ENCODE results near the gene FSD1.
A peak's percentile ranks its signal among the peaks of the same experiment; 100 is the strongest.

Gene FSD1

GRCh38 chr19:4366666-4367335, 62.4 kb downstream of the FSD1 start:
- DNase-seq = no peak

GRCh38 chr19:4367336-4367723, 62.9 kb downstream of the FSD1 start:
- no peak for DNase-seq

- no peak for DNase-seq
Observed at GRCh38 chr19:4367781-4368127, 63.4 kb downstream of the FSD1 start.

GRCh38 chr19:4368128-4368820, 63.9 kb downstream of the FSD1 start:
- no peak for DNase-seq

- DNase-seq = peak; percentile 53 to 73 (median 66)
Observed at GRCh38 chr19:4369109-4369887, 64.9 kb downstream of the FSD1 start.

GRCh38 chr19:4369888-4370260, 65.5 kb downstream of the FSD1 start:
- DNase-seq = peak; percentile 24 to 69 (median 55)

GRCh38 chr19:4370418-4371041, 66.1 kb downstream of the FSD1 start:
- no peak for DNase-seq

- DNase-seq = no peak
Observed at GRCh38 chr19:4371247-4372164, 67.1 kb downstream of the FSD1 start.

- no peak for DNase-seq
Observed at GRCh38 chr19:4372165-4373012, 68.0 kb downstream of the FSD1 start.

- DNase-seq = no peak
Observed at GRCh38 chr19:4373013-4373367, 68.6 kb downstream of the FSD1 start.

Data from stimulated activated naive CD4-positive, alpha-beta T cell (primary cell).